ENCODE data around the gene RGS21.

RGS21 gene

GRCh38 chr1:192379554-192379953, 62.8 kb downstream of the RGS21 start:
- DNase-seq, result no peak

GRCh38 chr1:192382758-192383157, 66.0 kb downstream of the RGS21 start:
- DNase-seq, result no peak

- DNase-seq, result no peak
Measured at GRCh38 chr1:192386051-192386650, 69.4 kb downstream of the RGS21 start.

GRCh38 chr1:192395211-192395610, 78.4 kb downstream of the RGS21 start:
- no peak for DNase-seq

GRCh38 chr1:192395895-192396294, 79.1 kb downstream of the RGS21 start:
- DNase-seq, result no peak

GRCh38 chr1:192399161-192399560, 82.4 kb downstream of the RGS21 start:
- DNase-seq, result no peak

GRCh38 chr1:192401825-192402224, 85.0 kb downstream of the RGS21 start:
- no peak for DNase-seq

- no peak for DNase-seq
Measured at GRCh38 chr1:192402571-192402970, 85.8 kb downstream of the RGS21 start.

GRCh38 chr1:192407206-192407605, 90.4 kb downstream of the RGS21 start:
- no peak for DNase-seq

All from NCI-H446 treated with DMSO at 0.1 percent for 48 hours (cell line).